ENCODE measurements around the gene FIG4.
"Not testable (repeated sequence)": the region's sequence is repeated elsewhere in the genome, so short reads cannot be mapped to it uniquely, and the experiment has no call there.

The FIG4 gene

DNA sequence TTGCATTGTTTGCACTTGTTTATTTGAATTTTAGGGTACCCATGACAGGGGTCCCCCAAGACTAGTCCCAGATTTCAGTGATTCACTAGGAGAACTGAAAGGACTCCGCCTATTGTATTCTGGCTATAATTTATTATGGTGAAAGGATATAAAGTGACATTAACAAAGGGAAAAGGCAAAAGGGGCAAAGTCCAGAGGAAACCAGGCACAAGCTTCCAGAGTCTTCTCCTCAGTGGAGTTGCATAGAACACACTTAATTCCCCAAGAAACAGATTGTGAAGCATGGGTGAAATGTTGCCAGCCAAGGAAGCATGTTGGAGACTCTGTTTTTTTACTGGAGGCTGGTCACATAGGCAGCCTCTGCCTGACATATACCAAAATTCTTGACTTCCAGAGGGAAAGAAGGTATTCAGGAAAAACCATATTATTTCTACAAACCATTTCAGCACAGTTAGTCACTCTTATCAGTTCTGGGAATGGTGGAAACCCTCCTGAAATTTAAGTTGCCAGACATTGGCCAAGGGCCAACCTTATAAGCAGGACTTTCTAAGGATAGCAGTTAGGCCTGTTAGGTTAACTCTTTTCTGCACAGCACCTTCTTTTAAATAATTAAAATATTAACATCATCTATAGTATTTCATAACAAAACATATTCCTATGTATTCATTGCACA, 71.8 kb downstream of the FIG4 start:
- no peak for DNase-seq

- DNase-seq, result no peak
These were observed 75.1 kb downstream of the FIG4 start for GRCh38 chr6:109766167-109766566.

DNA sequence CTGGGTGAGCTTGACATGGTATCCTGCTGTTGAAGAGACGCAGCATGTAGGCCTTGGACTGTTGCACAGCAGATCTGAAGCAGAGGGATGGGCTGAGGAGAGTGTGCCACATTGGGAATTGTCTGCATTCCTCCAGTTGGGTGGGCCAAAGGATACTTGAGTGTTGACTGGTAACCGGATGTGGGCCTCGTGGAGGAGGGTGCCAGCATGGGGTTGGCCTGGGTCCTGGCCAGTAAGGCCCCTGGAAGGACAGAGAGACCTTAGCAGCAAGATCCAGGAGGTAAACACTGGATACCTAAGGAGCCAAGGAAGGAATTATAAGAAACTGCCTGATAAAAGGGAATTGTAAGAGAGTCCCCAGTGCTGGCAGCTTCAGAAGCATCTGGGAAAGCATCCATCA, 76.9 kb downstream of the FIG4 start:
- DNase-seq, result no peak

DNA sequence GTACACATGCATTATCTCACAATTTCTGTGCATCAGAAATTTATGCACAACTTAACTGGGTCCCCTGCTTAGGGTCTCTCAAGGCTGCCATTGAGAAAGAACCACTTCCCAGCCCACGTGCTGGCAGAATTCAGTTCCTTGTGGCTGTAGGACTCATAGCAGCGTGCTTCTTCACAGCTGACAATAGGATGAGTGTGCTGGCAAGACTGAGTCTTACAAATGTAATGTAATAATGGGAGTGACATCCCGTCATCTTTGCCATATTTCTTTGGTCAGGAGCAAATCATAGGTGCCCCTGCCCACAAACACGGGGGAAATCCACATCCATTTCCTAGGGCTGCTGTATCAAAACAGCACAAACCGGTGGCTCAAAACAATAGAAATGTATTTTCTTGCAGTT, 77.4 kb downstream of the FIG4 start:
- DNase-seq, result no peak

- DNase-seq, result no peak
These were observed 78.1 kb downstream of the FIG4 start for GRCh38 chr6:109769213-109769612.

- no peak for DNase-seq
These were observed 79.0 kb downstream of the FIG4 start for GRCh38 chr6:109770047-109770446.

- no peak for DNase-seq
These were observed 79.7 kb downstream of the FIG4 start for GRCh38 chr6:109770779-109771178.

DNA sequence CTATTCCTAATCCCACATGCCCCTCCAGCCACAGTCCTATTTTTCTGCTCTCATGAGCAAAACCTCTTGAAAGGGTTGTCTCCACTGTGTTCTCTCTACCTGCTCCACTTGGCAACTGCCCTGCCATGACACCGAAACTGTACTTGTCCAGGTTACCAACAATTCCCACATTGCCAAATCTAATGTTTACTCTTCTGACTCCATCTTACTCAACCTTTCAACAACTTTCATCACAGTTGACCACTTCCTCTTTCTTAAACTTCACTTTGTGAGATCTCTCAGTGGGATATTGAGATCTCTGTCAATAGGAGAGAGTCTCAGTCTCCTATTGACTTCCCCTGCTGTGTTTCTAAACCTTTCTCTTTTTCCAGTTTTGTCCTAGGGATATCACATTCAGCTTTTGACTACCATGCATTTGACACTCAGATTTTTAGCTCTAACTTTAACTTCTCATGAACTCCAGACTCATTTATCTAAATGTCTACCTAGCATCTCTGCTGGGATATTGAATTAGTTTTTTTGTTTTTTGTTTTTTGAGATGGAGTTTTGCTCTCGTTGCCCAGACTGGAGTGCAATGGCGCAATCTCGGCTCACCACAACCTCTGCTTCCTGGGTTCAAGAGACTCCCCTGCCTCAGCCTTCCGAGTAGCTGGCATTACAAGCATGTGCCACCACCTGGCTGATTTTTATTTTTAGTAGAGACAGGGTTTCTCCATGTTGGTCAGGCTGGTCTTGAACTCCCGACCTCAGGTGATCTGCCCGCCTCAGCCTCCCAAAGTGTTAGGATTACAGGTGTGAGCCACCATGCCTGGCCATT, 81.1 kb downstream of the FIG4 start:
- not testable (repeated sequence) for DNase-seq

GRCh38 chr6:109772883-109773431, 81.9 kb downstream of the FIG4 start:
- no peak for DNase-seq

- no peak for DNase-seq
These were observed 89.9 kb downstream of the FIG4 start for GRCh38 chr6:109781001-109781400.

GRCh38 chr6:109782491-109782999, 91.4 kb downstream of the FIG4 start:
- no peak for DNase-seq

- no peak for DNase-seq
These were observed 92.3 kb downstream of the FIG4 start for GRCh38 chr6:109783250-109783986.

GRCh38 chr6:109787312-109787711, 96.2 kb downstream of the FIG4 start:
- DNase-seq, result no peak

GRCh38 chr6:109788687-109789086, 97.6 kb downstream of the FIG4 start:
- no peak for DNase-seq

DNA sequence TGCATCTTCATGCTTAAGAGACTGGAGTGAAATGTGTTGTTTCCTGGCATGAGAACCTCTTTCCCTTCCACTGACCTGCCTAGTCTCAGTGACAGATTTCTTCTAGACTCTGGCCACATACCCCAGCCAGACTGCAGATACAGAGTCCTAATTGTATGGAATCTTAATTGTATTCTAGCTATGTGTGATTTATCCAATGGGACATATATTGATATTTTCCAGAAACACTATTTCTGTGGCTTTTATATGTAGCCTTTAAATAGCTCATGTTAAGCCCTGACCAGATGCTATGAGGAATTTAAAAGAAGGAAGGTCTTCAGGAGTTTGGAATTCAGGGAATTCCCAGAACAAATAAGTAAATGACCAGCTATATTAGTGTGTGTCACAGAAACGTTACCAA, 99.0 kb downstream of the FIG4 start:
- DNase-seq, result no peak

- DNase-seq, result no peak
These were observed 100.2 kb downstream of the FIG4 start for GRCh38 chr6:109791301-109791700.

DNA sequence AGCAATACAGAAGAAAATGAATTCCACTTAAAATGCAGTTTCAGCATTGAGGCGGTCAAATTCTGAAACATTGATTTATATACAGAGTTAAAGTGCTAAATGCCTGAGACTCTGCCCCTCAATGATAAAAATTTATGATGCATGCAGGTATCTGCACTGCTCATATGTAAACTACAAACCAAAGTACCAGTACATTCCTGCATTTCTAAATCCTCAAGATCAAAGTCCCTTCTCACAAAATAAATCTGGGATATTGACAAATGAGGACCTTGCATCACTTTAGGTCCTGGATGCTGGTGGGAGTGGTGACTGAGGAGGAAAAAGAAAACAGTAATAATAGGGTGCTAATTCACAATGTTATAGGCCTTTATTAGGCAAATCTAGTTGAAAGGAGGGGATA, 101.9 kb downstream of the FIG4 start:
- no peak for DNase-seq

GRCh38 chr6:109793792-109794191, 102.7 kb downstream of the FIG4 start:
- DNase-seq, result no peak

DNA sequence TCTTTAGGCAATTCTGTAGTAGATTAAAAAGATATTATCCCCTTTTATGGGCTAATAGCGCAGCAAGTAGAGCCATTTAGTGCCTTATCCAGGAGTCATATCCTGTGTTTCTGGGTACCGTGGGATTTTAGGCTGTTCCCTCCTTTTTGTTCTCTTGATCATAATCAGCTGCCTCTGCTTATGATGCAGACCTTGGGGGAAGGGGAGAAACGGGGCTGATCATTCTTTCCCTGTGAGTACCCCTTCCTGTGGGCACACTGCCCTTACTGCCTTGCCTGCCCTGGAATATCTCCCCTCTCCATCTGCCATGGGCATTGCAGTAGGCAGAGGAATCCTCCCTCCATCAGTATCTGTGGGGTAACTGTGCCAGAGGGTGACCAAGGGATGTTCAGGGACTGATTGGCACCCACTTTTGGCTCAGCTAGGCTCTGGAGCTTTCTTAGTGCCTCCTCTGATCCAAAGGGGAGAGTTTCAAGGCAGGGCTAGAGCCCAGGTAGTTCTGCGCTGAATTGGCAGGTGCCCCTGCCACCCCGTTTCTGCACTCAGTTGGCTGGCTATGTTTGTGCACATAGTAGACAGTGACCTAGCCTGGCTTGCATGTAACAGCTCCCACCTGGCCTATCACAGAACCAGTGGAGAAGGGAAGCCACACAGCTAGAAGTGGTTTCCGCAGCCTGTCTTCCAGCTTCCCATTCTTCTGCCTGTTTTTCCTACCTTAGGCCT, 103.3 kb downstream of the FIG4 start:
- no peak for DNase-seq

GRCh38 chr6:109795994-109796555, 105.0 kb downstream of the FIG4 start:
- no peak for DNase-seq

GRCh38 chr6:109799129-109799528, 108.0 kb downstream of the FIG4 start:
- no peak for DNase-seq

GRCh38 chr6:109799664-109800063, 108.6 kb downstream of the FIG4 start:
- DNase-seq, result no peak

Measured in activated naive CD4-positive, alpha-beta T cell (primary cell).